Superior temporal gyrus (tissue), 1 donor: ENCODE data around the gene ADCK1.
"Not testable (repeated sequence)": the region's sequence is repeated elsewhere in the genome, so short reads cannot be mapped to it uniquely, and the experiment has no call there.

ENCODE experiments used
- DNase-seq: peaks from one replicate; pipeline ENCODE4 v3.0.0-alpha.2; 2016; ENCODE audit errors: extremely low spot score

The ADCK1 gene

DNA sequence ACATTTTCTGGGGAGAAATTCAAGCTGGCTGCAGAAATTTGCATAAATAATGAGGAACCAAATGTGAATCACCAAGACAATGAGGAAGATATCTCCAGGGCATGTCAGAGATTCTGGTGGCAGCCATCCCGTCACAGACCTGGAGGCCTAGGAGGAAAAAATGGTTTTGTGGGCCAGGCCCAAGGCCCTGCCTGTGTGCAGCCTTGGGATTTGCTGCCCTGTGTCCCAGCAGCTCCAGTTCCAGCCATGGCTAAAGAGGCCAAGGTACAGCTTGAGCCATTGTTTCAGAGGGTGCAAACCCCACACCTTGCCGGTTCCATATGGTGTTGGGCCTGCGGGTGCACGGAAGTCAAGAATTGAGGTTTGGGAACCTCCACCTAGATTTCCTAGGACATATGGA, 147.5 kb downstream of the ADCK1 start:
- DNase-seq, result no peak

DNA sequence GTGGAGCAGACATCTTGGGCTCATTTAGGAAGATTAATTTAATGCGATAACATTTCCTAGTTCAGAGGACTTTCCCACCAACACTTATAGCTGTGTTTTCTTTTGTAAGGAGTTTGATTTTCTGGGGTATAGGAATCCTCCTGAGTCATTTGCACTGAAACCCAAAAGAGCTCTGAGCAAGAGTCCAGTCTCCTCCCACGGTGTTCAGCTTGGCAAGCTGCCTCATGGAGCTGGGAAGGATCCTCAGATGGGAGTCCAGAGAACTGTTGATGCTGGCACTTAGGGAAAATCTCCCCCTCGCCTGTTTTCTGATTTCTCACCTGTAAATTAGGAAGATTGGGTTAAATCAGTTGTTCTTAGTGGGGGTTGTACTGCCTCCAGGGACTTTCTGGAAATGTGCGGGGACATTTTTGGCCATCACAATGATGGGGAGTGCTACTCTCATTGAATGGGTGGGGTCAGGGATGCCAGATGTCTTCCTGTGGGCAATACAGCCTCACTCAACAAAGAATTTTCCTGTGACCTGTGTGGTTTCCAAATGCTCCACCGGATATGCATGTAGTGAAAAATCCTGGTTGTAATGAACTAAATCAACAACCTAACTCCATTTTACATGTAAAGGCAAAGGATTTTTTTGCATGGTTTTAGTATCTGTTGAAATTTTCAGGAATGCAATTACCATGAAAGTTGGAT, 150.6 kb downstream of the ADCK1 start:
- peak; percentile 56 for DNase-seq

DNA sequence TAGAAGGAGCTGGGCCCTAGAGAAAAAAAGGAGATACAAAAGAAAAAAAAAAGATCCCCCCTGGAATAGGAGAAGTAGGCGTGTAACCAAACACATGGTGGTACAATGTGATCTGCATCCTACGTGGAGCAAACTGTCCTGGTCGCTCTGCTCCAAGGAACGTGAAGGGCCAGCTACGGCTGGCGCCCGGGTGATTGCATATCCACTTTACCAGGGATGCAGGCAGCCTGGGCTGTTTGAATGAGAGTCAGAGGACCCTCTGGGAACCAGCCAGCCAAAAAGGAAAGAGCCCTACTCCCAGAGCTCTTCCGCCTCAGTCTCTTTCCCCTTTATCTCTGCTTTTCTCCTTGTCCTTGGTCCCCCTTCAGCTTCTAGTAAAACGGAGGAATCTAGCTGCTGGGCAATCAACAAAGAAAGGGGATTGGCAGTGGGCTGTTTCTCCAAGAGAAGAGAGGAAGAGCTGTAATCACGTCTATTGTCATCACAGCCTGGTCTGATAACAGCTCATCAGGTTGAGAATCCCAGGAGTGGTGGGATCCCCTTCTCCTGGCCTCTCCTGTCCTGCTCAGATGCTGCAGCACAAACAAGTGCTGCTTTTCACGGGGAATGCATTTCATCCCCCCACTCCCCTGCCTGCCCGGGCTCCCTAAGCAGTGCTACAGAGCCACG, 156.0 kb downstream of the ADCK1 start:
- no peak for DNase-seq

GRCh38 chr14:77959686-77960085, 159.8 kb downstream of the ADCK1 start:
- DNase-seq, result not testable (repeated sequence)

GRCh38 chr14:77961847-77962580, 162.1 kb downstream of the ADCK1 start:
- DNase-seq, result no peak

GRCh38 chr14:77962731-77963520, 163.0 kb downstream of the ADCK1 start:
- DNase-seq, result no peak

- no peak for DNase-seq
Measured at GRCh38 chr14:77964586-77964985, 164.7 kb downstream of the ADCK1 start.

- DNase-seq, result no peak
Measured at GRCh38 chr14:77965050-77965449, 165.1 kb downstream of the ADCK1 start.

- peak; percentile 23 for DNase-seq
Measured at GRCh38 chr14:77965919-77966435, 166.1 kb downstream of the ADCK1 start.

DNA sequence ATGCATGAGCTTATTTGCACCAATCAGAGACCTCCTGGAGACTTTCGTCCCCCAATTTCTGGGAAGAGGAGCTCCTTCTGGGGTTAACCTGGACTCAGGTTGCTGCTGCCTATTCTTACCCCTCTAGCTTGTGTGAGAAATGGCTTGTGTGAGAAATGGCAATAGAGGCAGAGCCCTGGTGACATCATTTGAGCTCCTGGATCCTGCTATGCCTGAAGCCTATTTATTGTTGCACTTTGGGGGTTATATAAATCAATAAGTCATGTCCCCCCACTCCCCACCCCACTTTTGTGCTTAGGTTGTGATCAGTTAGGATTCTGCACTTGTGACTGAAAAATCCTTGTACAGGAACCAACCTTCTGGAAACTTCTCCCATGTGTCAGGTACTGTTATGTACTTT, 167.2 kb downstream of the ADCK1 start:
- no peak for DNase-seq

DNA sequence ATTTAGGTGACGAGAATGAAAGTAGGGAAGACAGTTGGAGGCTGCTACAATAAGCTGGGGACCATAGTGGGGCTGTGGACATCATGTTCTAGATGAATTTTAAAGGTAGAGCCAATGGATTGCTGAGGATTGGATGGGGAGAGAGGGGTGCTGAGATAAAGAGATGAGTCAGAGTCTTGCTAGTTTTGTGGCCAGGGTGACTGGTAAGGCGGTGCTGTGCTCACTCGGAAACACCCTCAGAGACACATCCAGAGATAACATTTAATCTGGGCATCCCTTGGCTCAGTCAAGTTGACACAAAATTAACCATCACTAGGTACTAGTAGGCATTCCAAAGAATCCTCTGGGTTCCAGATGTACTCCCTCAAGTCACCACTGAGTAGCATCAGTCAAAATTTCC, 170.7 kb downstream of the ADCK1 start:
- DNase-seq, result no peak

DNA sequence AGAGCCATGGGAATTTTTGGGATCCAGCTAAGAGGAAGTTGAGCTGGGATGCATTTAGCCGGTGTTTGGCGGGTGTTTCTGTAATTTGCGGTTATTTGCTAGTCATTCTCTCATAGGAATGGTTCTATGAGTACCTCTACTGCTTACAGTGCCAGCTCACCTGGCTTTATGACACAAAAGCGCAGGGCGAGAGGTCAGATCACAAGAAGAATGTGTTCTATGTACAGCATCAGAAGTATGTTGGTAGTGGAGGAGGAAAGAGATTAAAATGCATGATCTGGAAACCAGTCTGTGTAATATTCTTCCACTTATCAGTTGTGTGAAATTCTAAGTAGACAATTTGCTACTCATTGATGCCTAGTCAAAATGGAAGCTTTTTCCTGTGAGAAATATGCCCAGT, 173.3 kb downstream of the ADCK1 start:
- DNase-seq, result no peak

GRCh38 chr14:77976591-77976990, 176.7 kb downstream of the ADCK1 start:
- DNase-seq, result no peak

- peak; percentile 84 for DNase-seq
Measured at GRCh38 chr14:77979171-77979570, 179.3 kb downstream of the ADCK1 start.

DNA sequence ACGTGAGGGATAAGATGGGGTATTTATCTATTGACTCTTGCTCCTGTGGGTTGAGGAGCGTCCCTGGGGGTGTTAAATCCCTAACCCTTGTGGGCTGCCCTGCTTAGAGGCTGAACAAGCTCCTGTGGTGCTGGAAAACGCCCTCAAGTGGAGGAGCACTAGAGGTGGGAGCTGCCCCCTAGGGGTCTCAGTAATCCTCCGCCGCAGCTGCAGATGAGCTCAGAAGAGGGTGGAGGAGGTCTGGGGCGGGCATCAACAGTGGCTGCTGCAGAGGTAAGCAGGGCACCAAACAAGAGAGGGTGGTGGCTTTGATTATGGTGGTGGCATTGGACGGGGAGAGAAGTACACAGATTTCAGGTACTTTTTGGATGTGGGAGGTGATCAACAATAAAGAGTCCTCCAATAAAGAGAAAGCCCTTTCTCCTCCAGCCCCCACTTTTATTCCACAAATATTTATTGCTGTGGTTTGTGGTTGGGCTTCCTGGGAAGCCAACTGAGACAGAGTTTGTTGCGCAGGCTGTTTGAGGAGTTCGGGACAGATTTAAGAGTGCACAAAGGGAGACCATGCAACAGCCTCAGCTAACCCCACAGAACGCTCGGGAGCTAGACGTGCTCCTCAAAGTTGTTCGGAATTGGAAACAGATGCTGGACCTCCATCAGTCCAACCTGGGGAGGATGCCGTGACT, 179.9 kb downstream of the ADCK1 start:
- peak; percentile 68 for DNase-seq

DNA sequence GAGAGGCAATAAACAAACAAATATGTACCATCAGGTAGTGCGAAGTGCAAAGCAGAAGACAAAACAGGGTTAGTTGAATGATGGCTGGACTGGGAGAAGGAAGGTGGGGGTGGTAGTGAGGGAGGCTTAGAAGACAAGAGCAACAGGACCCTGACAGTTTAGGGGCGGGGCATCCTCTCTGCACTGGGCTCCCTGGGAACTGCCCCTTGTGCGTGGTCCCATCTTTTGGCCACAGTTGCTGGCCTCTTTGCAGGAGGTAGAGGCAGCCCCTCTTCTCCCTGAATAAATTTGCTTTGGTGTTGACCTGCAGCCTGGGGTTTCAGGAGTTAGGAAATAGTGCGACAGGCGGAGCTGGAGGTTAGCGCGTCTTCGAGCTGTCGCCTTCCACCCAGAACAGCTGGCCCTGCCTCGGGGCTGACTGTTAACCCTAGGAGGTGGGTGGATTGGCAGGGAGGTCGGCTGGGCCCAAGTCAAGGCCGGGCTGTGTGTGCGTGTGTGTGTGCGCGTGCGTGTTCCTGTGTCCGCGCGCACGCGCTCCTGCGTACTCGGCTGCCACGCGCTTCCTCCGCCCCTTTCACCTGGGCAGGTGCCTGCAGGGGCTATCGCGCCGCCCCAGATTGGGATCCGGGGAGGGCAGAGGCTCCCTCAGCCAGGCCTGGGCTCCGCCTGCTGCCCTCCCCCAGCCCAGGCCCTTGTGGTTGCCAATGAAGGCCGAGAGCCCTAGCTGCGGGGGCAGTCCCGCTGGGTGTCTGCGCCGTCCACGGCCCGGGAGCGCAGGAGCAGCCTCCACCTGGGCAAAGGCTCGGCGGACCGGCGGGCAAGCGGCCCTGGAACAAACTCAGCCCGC, 180.8 kb downstream of the ADCK1 start:
- peak; percentile 25 for DNase-seq
